IMR-90 (cell line): ENCODE measurements around the gene NMUR1.

Experiments
- BHLHE40 ChIP-seq: fragments of 150-350 bp; IDR thresholded peaks from 2 replicates; pipeline ENCODE4 v1.6.1; 2016; ENCODE audit warnings: mild to moderate bottlenecking, low read depth, low read length
- CEBPB ChIP-seq: IDR thresholded peaks from 2 replicates; pipeline ENCODE4 v1.6.1; 2012; ENCODE audit warnings: low read depth, low read length, improper control_type of control experiment
- CTCF ChIP-seq: conservative IDR thresholded peaks from 2 replicates; pipeline ENCODE4 v1.5.1; 2012; ENCODE audit warnings: mild to moderate bottlenecking, low read depth, low read length, improper control_type of control experiment
- ELK1 ChIP-seq: fragments of 150-350 bp; IDR thresholded peaks from 2 replicates; pipeline ENCODE4 v1.6.1; 2016; ENCODE audit warnings: low read depth, mild to moderate bottlenecking, low read length, moderate library complexity, borderline replicate concordance
- FOS ChIP-seq: fragments of 150-350 bp; IDR thresholded peaks from 2 replicates; pipeline ENCODE4 v1.6.1; 2016; ENCODE audit warnings: low read depth, low read length
- MAFK ChIP-seq: IDR thresholded peaks from 2 replicates; pipeline ENCODE4 v1.6.1; 2012; ENCODE audit warnings: low read depth, low read length, improper control_type of control experiment
- MAZ ChIP-seq: IDR thresholded peaks from 2 replicates; pipeline ENCODE4 v1.6.1; 2012; ENCODE audit warnings: low read depth, mild to moderate bottlenecking, low read length, improper control_type of control experiment, moderate library complexity, borderline replicate concordance
- MXI1 ChIP-seq: IDR thresholded peaks from 2 replicates; pipeline ENCODE4 v1.6.1; 2012; ENCODE audit warnings: low read depth, mild to moderate bottlenecking, low read length, moderate library complexity, borderline replicate concordance
- POLR2A ChIP-seq: IDR thresholded peaks from 2 replicates; pipeline ENCODE4 v1.6.1; 2012; ENCODE audit warnings: mild to moderate bottlenecking, low read depth, low read length
- RAD21 ChIP-seq: IDR thresholded peaks from 2 replicates; pipeline ENCODE4 v1.6.1; 2012; ENCODE audit warnings: low read length, improper control_type of control experiment
- RCOR1 ChIP-seq: IDR thresholded peaks from 2 replicates; pipeline ENCODE4 v1.6.1; 2012; ENCODE audit warnings: mild to moderate bottlenecking, low read length, improper control_type of control experiment; ENCODE audit not compliant: insufficient replicate concordance
- RFX5 ChIP-seq: IDR thresholded peaks from 2 replicates; pipeline ENCODE4 v1.8.0; 2012; ENCODE audit warnings: low read depth, mild to moderate bottlenecking, low read length, moderate library complexity
- SMC3 ChIP-seq: fragments of 150-350 bp; IDR thresholded peaks from 2 replicates; pipeline ENCODE4 v1.6.1; 2016; ENCODE audit warnings: low read depth, mild to moderate bottlenecking, antibody characterized with exemption, low read length, moderate library complexity
- TF ChIP-seq, protein P1 (sequence below): fragments of 150-350 bp; IDR thresholded peaks from 2 replicates; pipeline ENCODE4 v1.6.1; 2017; ENCODE audit warnings: mild to moderate bottlenecking, antibody characterized with exemption, low read length, low read depth

DNA sequence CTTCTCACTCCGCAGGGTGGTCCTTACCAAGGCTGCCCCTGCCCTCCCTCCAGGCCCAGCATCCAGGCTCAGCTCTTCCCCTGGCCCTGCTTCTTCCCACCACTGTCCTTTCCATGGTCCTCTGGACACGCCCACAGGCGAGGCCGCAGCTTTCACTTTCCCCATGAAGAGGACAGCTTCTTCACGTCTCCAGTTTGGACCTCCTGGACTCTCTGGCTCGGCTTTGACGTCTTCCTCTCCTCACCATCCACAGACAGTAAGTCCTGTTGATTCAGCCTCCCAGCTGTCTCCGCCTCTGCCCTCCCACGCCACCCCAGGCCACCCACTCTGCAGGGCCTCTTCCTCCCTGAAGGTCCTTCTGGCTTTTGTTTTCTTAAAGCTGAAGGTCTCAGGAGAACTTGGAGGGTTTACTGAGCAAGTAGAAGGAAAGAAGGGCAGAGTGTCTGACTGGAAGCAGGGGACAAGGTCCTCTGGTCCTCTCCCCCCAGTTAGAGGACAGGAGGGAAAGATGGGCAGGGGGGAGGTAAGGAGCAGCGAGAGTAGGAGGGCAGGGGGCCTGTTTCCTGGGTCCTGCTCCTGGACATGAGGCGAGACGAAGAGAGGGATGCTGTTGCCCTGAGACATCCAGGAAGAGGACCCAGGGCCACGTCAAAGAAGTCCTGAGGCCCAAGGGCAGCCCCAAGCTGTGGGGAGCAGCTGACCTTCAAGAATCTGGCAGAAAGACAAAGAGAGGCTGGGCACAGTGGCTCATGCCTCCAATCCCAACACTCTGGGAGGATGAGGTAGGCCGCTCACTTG lies 24.7 kb upstream of the NMUR1 start:
- no peak for TF ChIP-seq MXI1
- no peak for TF ChIP-seq CTCF
- TF ChIP-seq MAZ = no peak
- TF ChIP-seq POLR2A = no peak
- TF ChIP-seq MAFK = no peak
- no peak for TF ChIP-seq RCOR1
- TF ChIP-seq, protein P1, sequence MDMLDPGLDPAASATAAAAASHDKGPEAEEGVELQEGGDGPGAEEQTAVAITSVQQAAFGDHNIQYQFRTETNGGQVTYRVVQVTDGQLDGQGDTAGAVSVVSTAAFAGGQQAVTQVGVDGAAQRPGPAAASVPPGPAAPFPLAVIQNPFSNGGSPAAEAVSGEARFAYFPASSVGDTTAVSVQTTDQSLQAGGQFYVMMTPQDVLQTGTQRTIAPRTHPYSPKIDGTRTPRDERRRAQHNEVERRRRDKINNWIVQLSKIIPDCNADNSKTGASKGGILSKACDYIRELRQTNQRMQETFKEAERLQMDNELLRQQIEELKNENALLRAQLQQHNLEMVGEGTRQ = no peak
- TF ChIP-seq RFX5 = no peak
- TF ChIP-seq RAD21 = no peak
- no peak for TF ChIP-seq SMC3
- TF ChIP-seq CEBPB = no peak
- no peak for TF ChIP-seq FOS
- no peak for TF ChIP-seq ELK1
- TF ChIP-seq BHLHE40 = no peak
